K562 (cell line): ENCODE data around the gene SPRYD3. TPM values are rescaled to one million over a fixed set of nuclear protein-coding genes. Genes with fewer than 3 reads are reported as not detected.

Experiments used
- AFF4 ChIP-seq: sonication (generic); formaldehyde crosslinking; IDR thresholded peaks from 2 replicates; pipeline ENCODE4 v1.8.0; 2023; ENCODE audit warnings: mild to moderate bottlenecking, missing genetic modification reagents
- GMEB1 ChIP-seq: fragments of 250-450 bp; sonication (Bioruptor Pico); IDR thresholded peaks from 2 replicates; pipeline ENCODE4 v1.4.0; 2020; ENCODE audit warnings: mild to moderate bottlenecking
- HEY1 ChIP-seq: fragments of 250-450 bp; sonication (Bioruptor Pico); IDR thresholded peaks from 2 replicates; pipeline ENCODE4 v1.5.0; 2020; ENCODE audit warnings: mild to moderate bottlenecking, moderate library complexity, borderline replicate concordance
- IRF1 ChIP-seq: sonication (generic); formaldehyde crosslinking; IDR thresholded peaks from 2 replicates; pipeline ENCODE4 v1.8.0; 2022; ENCODE audit warnings: missing genetic modification reagents, mild to moderate bottlenecking, borderline replicate concordance
- NKRF ChIP-seq: fragments of 450-650 bp; IDR thresholded peaks from 2 replicates; pipeline ENCODE4 v1.6.1; 2016; ENCODE audit warnings: borderline replicate concordance
- POLR2A ChIP-seq: fragments of 450-650 bp; conservative IDR thresholded peaks from 2 replicates; pipeline ENCODE4 v1.6.1; 2016
- POLR2G ChIP-seq: fragments of 200-400 bp; formaldehyde crosslinking; IDR thresholded peaks from 2 replicates; pipeline ENCODE4 v1.6.1; 2017; ENCODE audit warnings: low read depth, mild to moderate bottlenecking, antibody characterized with exemption, low read length, moderate library complexity
- RFX7 ChIP-seq: fragments of 250-450 bp; sonication (Bioruptor Pico); IDR thresholded peaks from 2 replicates; pipeline ENCODE4 v1.5.1; 2021; ENCODE audit warnings: mild to moderate bottlenecking
- STAG1 ChIP-seq: sonication (generic); formaldehyde crosslinking; IDR thresholded peaks from 2 replicates; pipeline ENCODE4 v1.5.0; 2020; ENCODE audit warnings: missing genetic modification reagents, borderline replicate concordance
- XRCC4 ChIP-seq: IDR thresholded peaks from one replicate; pipeline ENCODE4 v1.6.1; 2011; ENCODE audit not compliant: insufficient read depth, insufficient read length; ENCODE audit errors: extremely low read depth
- ZBED1 ChIP-seq: IDR thresholded peaks from 2 replicates; pipeline ENCODE4 v1.6.1; 2014
- ZNF146 ChIP-seq: IDR thresholded peaks from one replicate; pipeline ENCODE4 v1.6.1; 2018; ENCODE audit warnings: missing compliant biosample characterization; ENCODE audit not compliant: unreplicated experiment
- ZNF184 ChIP-seq: sonication (generic); formaldehyde crosslinking; IDR thresholded peaks from 2 replicates; pipeline ENCODE4 v1.5.0; 2020; ENCODE audit warnings: missing genetic modification reagents
- ZNF445 ChIP-seq: fragments of 250-450 bp; sonication (Bioruptor Pico); IDR thresholded peaks from 2 replicates; pipeline ENCODE4 v1.4.0; 2020; ENCODE audit warnings: low read depth, mild to moderate bottlenecking, moderate library complexity
- ZNF592 ChIP-seq: fragments of 450-650 bp; IDR thresholded peaks from 2 replicates; pipeline ENCODE4 v1.6.1; 2017; ENCODE audit warnings: antibody characterized with exemption, mild to moderate bottlenecking
- polyA plus RNA-seq, 8 experiments: library from polyadenylated mRNA; depleted of rRNA in 4 of 8; stranded (reverse) in 5 of 8; unstranded in 3 of 8; fragments of >200 nt; fragmentation: Nextera tagmentation in 2 of 8; fragmentation: Illumina TruSeq in 1 of 8; extraction: Ambion mirVana in 2 of 8; extraction: Trizol in 1 of 8; gene quantifications; 2 replicates each; pipeline versions ENCODE4 v1.2.1 to v1.2.3, GENCODE V29; 2011 to 2014; ENCODE audit warnings: inconsistent platforms in 1 of 8, missing spikeins in 1 of 8
- total RNA-seq, 7 experiments: library from RNA; depleted of rRNA in 6 of 7; stranded (reverse); fragments of >200 nt in 6 of 7; fragmentation: Illumina TruSeq in 2 of 7; extraction: Trizol in 2 of 7; gene quantifications; 2 replicates each; pipeline versions ENCODE4 v1.2.1 to v1.2.3, GENCODE V29; 2011 to 2021; ENCODE audit warnings: low replicate concordance in 1 of 7

Gene SPRYD3
- total and polyA plus RNA-seq, 9 of the 15 experiments (the other 6 are each of a cell fraction or from before 2014, with no cell fraction given) = 1.5 to 13.6 (median 7.6) TPM

- TF ChIP-seq ZNF592 = no peak
- TF ChIP-seq GMEB1 (CRISPR knock-in tag) = no peak
- TF ChIP-seq ZNF146 = no peak
- TF ChIP-seq XRCC4 = no peak
- no peak for TF ChIP-seq RFX7 (CRISPR knock-in tag)
- no peak for TF ChIP-seq IRF1 (CRISPR knock-in tag)
- no peak for TF ChIP-seq ZNF184 (CRISPR knock-in tag)
- TF ChIP-seq HEY1 (CRISPR knock-in tag) = no peak
- peak; percentile 77 for TF ChIP-seq POLR2G
- TF ChIP-seq STAG1 = no peak
- TF ChIP-seq NKRF = no peak; the same call in none of the 2 replicates
- peak; percentile 80 for TF ChIP-seq POLR2A
- no peak for TF ChIP-seq AFF4 (CRISPR knock-in tag)
- no peak for TF ChIP-seq ZBED1
- TF ChIP-seq ZNF445 (CRISPR knock-in tag) = no peak
Measured at GRCh38 chr12:53054112-53054878, 24.9 kb downstream of the SPRYD3 start (continued).
